HepG2 (cell line): ENCODE data around the gene ADSS2. TPM values are rescaled to one million over a fixed set of nuclear protein-coding genes. Genes with fewer than 3 reads are reported as not detected.

Experiments
- ATAC-seq: fragments of 200-7000 bp; cut with Tn5 transposase; 3 replicates; pipeline ENCODE4 v1.9.1; 2020; ENCODE audit warnings: mild to moderate bottlenecking, moderate library complexity
- BruUV-seq: library from RNA; stranded (reverse); fragments of 400-500 nt; replicated peaks from 2 replicates; lab custom pipeline; 2021; lab: Mats Ljungman, UMichigan
- CTCF ChIA-PET: fragments of 300-600 bp; formaldehyde crosslinking; extraction: SDS; loops from one replicate; lab custom pipeline; 2021; ENCODE audit warnings: low total read pairs, inconsistent platforms, low intra/inter-chr PET ratio; lab: Yijun Ruan, JAX
- POLR2A ChIA-PET: fragments of 350-600 bp; sonication (Branson Sonifier 250); formaldehyde crosslinking; loops from one replicate; lab custom pipeline; 2020; ENCODE audit warnings: antibody characterized with exemption, inconsistent platforms; lab: Yijun Ruan, JAX
- DNase-seq: peaks from one replicate; pipeline ENCODE4 v3.0.0-alpha.2; 2015; ENCODE audit warnings: low spot score
- FAIRE-seq: peaks from 3 replicates; lab custom pipeline; 2011; peaks lifted over from hg19 to GRCh38; lab: Jason Lieb, UNC
- H2AFZ ChIP-seq: one replicate; pipeline ENCODE4 v1.6.1; 2011; ENCODE audit warnings: low read length, inconsistent platforms
- H3K27ac ChIP-seq: fragments of 300-600 bp; 3 replicates; pipeline ENCODE4 v1.8.0; 2011; ENCODE audit warnings: mixed run types, mild to moderate bottlenecking, mixed read lengths, low read length, inconsistent platforms; ENCODE audit not compliant: insufficient read depth; ENCODE audit errors: extremely low read length
- H3K27me3 ChIP-seq, 2 experiments: fragments of 200-600 bp in 1 of 2; 2 replicates in 1 of 2; 3 replicates in 1 of 2; pipeline versions ENCODE4 v1.6.0 to v1.8.0; 2011; ENCODE audit warnings: low read length in 2 of 2, mild to moderate bottlenecking in 2 of 2, moderate library complexity in 2 of 2, inconsistent platforms in 1 of 2; ENCODE audit not compliant: insufficient read depth in 2 of 2, control insufficient read depth in 1 of 2
- H3K36me3 ChIP-seq, 2 experiments: fragments of 200-600 bp in 1 of 2; replicated peaks in 1 of 2; 2 replicates in 1 of 2; 3 replicates in 1 of 2; pipeline versions ENCODE4 v1.5.1 to v1.8.0; 2011; ENCODE audit warnings: low read length in 2 of 2, inconsistent platforms in 1 of 2; ENCODE audit not compliant: insufficient read depth in 2 of 2, control insufficient read depth in 1 of 2
- H3K4me1 ChIP-seq: 2 replicates; pipeline ENCODE4 v1.5.1; 2012; ENCODE audit warnings: low read length, inconsistent platforms; ENCODE audit not compliant: insufficient read depth
- H3K4me2 ChIP-seq: 2 replicates; pipeline ENCODE4 v1.6.0; 2011; ENCODE audit warnings: low read depth, low read length, inconsistent platforms
- H3K4me3 ChIP-seq, 3 experiments: fragments of 200-600 bp in 1 of 3; sonication (generic), shearing (Covaris generic) in 1 of 3; replicated peaks in 1 of 3; 2 replicates each; pipeline ENCODE4 v1.5.1; 2011 to 2016; ENCODE audit warnings: low read length in 3 of 3, inconsistent platforms in 2 of 3, low read depth in 2 of 3, mild to moderate bottlenecking in 2 of 3, control low read depth in 1 of 3, mixed read lengths in 1 of 3; ENCODE audit not compliant: insufficient read depth in 1 of 3
- H3K79me2 ChIP-seq: one replicate; pipeline ENCODE4 v1.6.1; 2011; ENCODE audit warnings: low read length, inconsistent platforms; ENCODE audit not compliant: insufficient read depth
- H3K9ac ChIP-seq: 2 replicates; pipeline ENCODE4 v1.6.0; 2011; ENCODE audit warnings: mild to moderate bottlenecking, low read depth, low read length, inconsistent platforms; ENCODE audit not compliant: insufficient read depth
- H3K9me3 ChIP-seq: 2 replicates; pipeline ENCODE4 v1.5.1; 2012; ENCODE audit warnings: mild to moderate bottlenecking, low read length
- H4K20me1 ChIP-seq: 2 replicates; pipeline ENCODE4 v1.6.0; 2011; ENCODE audit warnings: inconsistent platforms, mild to moderate bottlenecking, low read length, moderate library complexity; ENCODE audit not compliant: insufficient read depth
- ARID3A ChIP-seq: IDR thresholded peaks from 2 replicates; pipeline ENCODE4 v1.6.1; 2012; ENCODE audit warnings: low read depth, low read length, improper control_type of control experiment
- EHMT2 ChIP-seq: fragments of 200-600 bp; sonication (generic); IDR thresholded peaks from 2 replicates; pipeline ENCODE4 v1.7.0; 2017; ENCODE audit warnings: antibody characterized with exemption, low read depth, low read length, borderline replicate concordance
- ESRRA ChIP-seq: sonication (generic); formaldehyde crosslinking; IDR thresholded peaks from 2 replicates; pipeline ENCODE4 v1.5.1; 2020; ENCODE audit warnings: mild to moderate bottlenecking, low read depth, missing genetic modification reagents
- HOXA5 ChIP-seq: sonication (generic); formaldehyde crosslinking; IDR thresholded peaks from 2 replicates; pipeline ENCODE4 v1.4.0; 2020; ENCODE audit warnings: missing genetic modification reagents
- JUNB ChIP-seq: sonication (generic); formaldehyde crosslinking; IDR thresholded peaks from 2 replicates; pipeline ENCODE4 v1.8.0; 2022; ENCODE audit warnings: missing genetic modification reagents, mild to moderate bottlenecking, borderline replicate concordance
- MLX ChIP-seq: IDR thresholded peaks from 2 replicates; pipeline ENCODE4 v1.6.1; 2016
- ZFP37 ChIP-seq: sonication (generic); formaldehyde crosslinking; IDR thresholded peaks from 2 replicates; pipeline ENCODE4 v1.4.0; 2020; ENCODE audit warnings: missing genetic modification reagents, borderline replicate concordance
- ZNF605 ChIP-seq: sonication (generic); formaldehyde crosslinking; IDR thresholded peaks from 2 replicates; pipeline ENCODE4 v1.8.0; 2022; ENCODE audit warnings: mild to moderate bottlenecking, missing genetic modification reagents
- ZNF614 ChIP-seq: IDR thresholded peaks from 2 replicates; pipeline ENCODE4 v1.6.1; 2018; ENCODE audit warnings: missing biosample characterization, missing genetic modification reagents, inconsistent platforms, borderline replicate concordance
- ZNF652 ChIP-seq: IDR thresholded peaks from 2 replicates; pipeline ENCODE4 v1.6.1; 2016; ENCODE audit warnings: low read depth, borderline replicate concordance
- WGBS: methylation state at CpG from one replicate; pipeline ENCODE4 v1.1.6; 2017; ENCODE audit warnings: low lambda C conversion rate; 5-methylcytosine and 5-hydroxymethylcytosine counted together
- in situ Hi-C: cut with HindIII; loops from 2 replicates; pipeline ENCODE4 v1.10.0; 2017; ENCODE audit warnings: low pct_unique_long_range_greater_than_20kb; ENCODE audit not compliant: extremely low pct_ligation_motif_present
- intact Hi-C: fragments of 100-400 bp; cut with micrococcal nuclease; formaldehyde crosslinking; loops from one replicate; pipeline ENCODE4 v1.10.0; 2022; ENCODE audit not compliant: unreplicated experiment
- polyA plus RNA-seq, 8 experiments: library from polyadenylated mRNA; depleted of rRNA in 3 of 8; stranded (reverse) in 7 of 8; unstranded in 1 of 8; fragments of >200 nt; fragmentation: Illumina TruSeq in 4 of 8; extraction: Trizol in 4 of 8; gene quantifications; 2 replicates each; pipeline versions ENCODE4 v1.2.1 to v1.2.3, GENCODE V29; 2011 to 2016; ENCODE audit warnings: low read depth in 4 of 8, missing spikeins in 1 of 8, mixed read lengths in 1 of 8; ENCODE audit not compliant: insufficient read depth in 1 of 8
- total RNA-seq, 5 experiments: library from RNA; depleted of rRNA; stranded (reverse); fragments of >200 nt; fragmentation: Illumina TruSeq; extraction: Trizol; gene quantifications; 2 replicates each; pipeline ENCODE4 v1.2.3, GENCODE V29; 2016; ENCODE audit warnings: low read depth in 1 of 5
- TF ChIP-seq, protein P1 (sequence below): sonication (generic); formaldehyde crosslinking; conservative IDR thresholded peaks from 2 replicates; pipeline ENCODE4 v1.8.0; 2022; ENCODE audit warnings: mild to moderate bottlenecking, moderate library complexity, missing genetic modification reagents
- TF ChIP-seq, protein P2 (sequence below): IDR thresholded peaks from 2 replicates; pipeline ENCODE4 v1.6.1; 2016; ENCODE audit warnings: missing biosample characterization, missing genetic modification reagents, low read depth
- TF ChIP-seq, protein P3 (sequence below): sonication (generic); formaldehyde crosslinking; IDR thresholded peaks from 2 replicates; pipeline ENCODE4 v1.4.0; 2020; ENCODE audit warnings: missing genetic modification reagents
- TF ChIP-seq, protein P4 (sequence below): sonication (generic); formaldehyde crosslinking; IDR thresholded peaks from 2 replicates; pipeline ENCODE4 v1.4.0; 2020; ENCODE audit warnings: missing genetic modification reagents

Gene ADSS2
- total and polyA plus RNA-seq, 2 of the 13 experiments (the other 11 are each of a cell fraction or from before 2014, with no cell fraction given): 15.1 to 43.4 TPM

- WGBS: 47% methylated on average over 18 of the region's 18 CpGs
- no peaks in the 10 kb centered on the region for H4K20me1 ChIP-seq
- FAIRE-seq (no peak), DNase-seq (no peak), ATAC-seq (no peak)
- intact Hi-C loops: no loop called here
- no peak overlapping the region for H2AFZ ChIP-seq
- in situ Hi-C loops: no loop called here
- H3K27ac ChIP-seq: no peak overlapping the region
- H3K27me3 ChIP-seq: peaks cover 1 to 2% of the 10 kb centered on the region in 2 experiments; a peak in 2 of 5 replicates
- no peaks in the 10 kb centered on the region for H3K79me2 ChIP-seq
- H3K36me3 ChIP-seq: no peaks in the 10 kb centered on the region
- BruUV-seq: no TSS peak
- H3K9me3 ChIP-seq: no peaks in the 10 kb centered on the region
- no peaks in the 10 kb centered on the region for H3K4me1 ChIP-seq
- POLR2A ChIA-PET: no interaction called here
- H3K9ac ChIP-seq: no peak overlapping the region
- CTCF ChIA-PET: no interaction called here
- no peak overlapping the region for H3K4me3 ChIP-seq
- H3K4me2 ChIP-seq: no peak overlapping the region
- no peak for TF ChIP-seq HOXA5 (CRISPR knock-in tag)
- no peak for TF ChIP-seq ARID3A
- TF ChIP-seq MLX: no peak
- TF ChIP-seq, protein P1, sequence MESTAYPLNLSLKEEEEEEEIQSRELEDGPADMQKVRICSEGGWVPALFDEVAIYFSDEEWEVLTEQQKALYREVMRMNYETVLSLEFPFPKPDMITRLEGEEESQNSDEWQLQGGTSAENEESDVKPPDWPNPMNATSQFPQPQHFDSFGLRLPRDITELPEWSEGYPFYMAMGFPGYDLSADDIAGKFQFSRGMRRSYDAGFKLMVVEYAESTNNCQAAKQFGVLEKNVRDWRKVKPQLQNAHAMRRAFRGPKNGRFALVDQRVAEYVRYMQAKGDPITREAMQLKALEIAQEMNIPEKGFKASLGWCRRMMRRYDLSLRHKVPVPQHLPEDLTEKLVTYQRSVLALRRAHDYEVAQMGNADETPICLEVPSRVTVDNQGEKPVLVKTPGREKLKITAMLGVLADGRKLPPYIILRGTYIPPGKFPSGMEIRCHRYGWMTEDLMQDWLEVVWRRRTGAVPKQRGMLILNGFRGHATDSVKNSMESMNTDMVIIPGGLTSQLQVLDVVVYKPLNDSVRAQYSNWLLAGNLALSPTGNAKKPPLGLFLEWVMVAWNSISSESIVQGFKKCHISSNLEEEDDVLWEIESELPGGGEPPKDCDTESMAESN (CRISPR knock-in tag): no peak
- no peak for TF ChIP-seq ZNF652 (CRISPR knock-in tag)
- no peak for TF ChIP-seq ZFP37 (CRISPR knock-in tag)
- no peak for TF ChIP-seq ESRRA (CRISPR knock-in tag)
- TF ChIP-seq, protein P2, sequence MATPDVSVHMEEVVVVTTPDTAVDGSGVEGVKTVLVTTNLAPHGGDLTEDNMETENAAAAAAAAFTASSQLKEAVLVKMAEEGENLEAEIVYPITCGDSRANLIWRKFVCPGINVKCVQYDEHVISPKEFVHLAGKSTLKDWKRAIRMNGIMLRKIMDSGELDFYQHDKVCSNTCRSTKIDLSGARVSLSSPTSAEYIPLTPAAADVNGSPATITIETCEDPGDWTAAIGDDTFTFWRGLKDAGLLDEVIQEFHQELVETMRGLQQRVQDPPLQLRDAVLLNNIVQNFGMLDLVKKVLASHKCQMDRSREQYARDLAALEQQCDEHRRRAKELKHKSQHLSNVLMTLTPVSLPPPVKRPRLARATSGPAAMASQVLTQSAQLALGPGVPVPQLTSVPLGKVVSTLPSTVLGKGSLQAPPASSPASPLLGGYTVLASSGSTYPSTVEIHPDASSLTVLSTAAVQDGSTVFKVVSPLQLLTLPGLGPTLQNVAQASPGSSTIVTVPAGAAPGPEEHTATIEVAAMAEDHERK (CRISPR knock-in tag): no peak
- no peak for TF ChIP-seq ZNF614 (CRISPR knock-in tag)
- no peak for TF ChIP-seq EHMT2
- TF ChIP-seq, protein P3, sequence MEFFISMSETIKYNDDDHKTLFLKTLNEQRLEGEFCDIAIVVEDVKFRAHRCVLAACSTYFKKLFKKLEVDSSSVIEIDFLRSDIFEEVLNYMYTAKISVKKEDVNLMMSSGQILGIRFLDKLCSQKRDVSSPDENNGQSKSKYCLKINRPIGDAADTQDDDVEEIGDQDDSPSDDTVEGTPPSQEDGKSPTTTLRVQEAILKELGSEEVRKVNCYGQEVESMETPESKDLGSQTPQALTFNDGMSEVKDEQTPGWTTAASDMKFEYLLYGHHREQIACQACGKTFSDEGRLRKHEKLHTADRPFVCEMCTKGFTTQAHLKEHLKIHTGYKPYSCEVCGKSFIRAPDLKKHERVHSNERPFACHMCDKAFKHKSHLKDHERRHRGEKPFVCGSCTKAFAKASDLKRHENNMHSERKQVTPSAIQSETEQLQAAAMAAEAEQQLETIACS: no peak
- no peak for TF ChIP-seq ZNF605
- TF ChIP-seq, protein P4, sequence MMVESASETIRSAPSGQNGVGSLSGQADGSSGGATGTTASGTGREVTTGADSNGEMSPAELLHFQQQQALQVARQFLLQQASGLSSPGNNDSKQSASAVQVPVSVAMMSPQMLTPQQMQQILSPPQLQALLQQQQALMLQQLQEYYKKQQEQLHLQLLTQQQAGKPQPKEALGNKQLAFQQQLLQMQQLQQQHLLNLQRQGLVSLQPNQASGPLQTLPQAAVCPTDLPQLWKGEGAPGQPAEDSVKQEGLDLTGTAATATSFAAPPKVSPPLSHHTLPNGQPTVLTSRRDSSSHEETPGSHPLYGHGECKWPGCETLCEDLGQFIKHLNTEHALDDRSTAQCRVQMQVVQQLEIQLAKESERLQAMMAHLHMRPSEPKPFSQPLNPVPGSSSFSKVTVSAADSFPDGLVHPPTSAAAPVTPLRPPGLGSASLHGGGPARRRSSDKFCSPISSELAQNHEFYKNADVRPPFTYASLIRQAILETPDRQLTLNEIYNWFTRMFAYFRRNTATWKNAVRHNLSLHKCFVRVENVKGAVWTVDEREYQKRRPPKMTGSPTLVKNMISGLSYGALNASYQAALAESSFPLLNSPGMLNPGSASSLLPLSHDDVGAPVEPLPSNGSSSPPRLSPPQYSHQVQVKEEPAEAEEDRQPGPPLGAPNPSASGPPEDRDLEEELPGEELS (CRISPR knock-in tag): no peak
- no peak for TF ChIP-seq JUNB
Measured at GRCh38 chr1:244369256-244370057, 82.3 kb downstream of the ADSS2 start.
